KMS-11 (cell line): ENCODE results near the gene PLXND1.

Experiments
- H2AFZ ChIP-seq: fragments of 200-600 bp; sonication (generic); 2 replicates; pipeline ENCODE4 v1.6.1; 2016; ENCODE audit warnings: antibody characterized with exemption, mixed run types, low read depth
- H3K27ac ChIP-seq: fragments of 200-600 bp; sonication (generic); 2 replicates; pipeline ENCODE4 v1.6.1; 2016; ENCODE audit warnings: mild to moderate bottlenecking, mixed run types
- H3K27me3 ChIP-seq: fragments of 200-600 bp; sonication (generic); 2 replicates; pipeline ENCODE4 v1.6.1; 2017; ENCODE audit warnings: mild to moderate bottlenecking, low read depth, mixed run types, moderate library complexity; ENCODE audit not compliant: insufficient read depth
- H3K36me3 ChIP-seq: fragments of 200-600 bp; sonication (generic); 2 replicates; pipeline ENCODE4 v1.6.1; 2017; ENCODE audit warnings: mild to moderate bottlenecking, mixed run types; ENCODE audit not compliant: insufficient read depth
- H3K4me1 ChIP-seq: fragments of 200-600 bp; sonication (generic); 2 replicates; pipeline ENCODE4 v1.6.1; 2016; ENCODE audit warnings: mild to moderate bottlenecking, low read depth, mixed run types; ENCODE audit not compliant: poor library complexity, severe bottlenecking
- H3K4me2 ChIP-seq: fragments of 200-600 bp; sonication (generic); 2 replicates; pipeline ENCODE4 v1.7.0; 2016; ENCODE audit warnings: mild to moderate bottlenecking, mixed run types
- H3K4me3 ChIP-seq: fragments of 200-600 bp; sonication (generic); IDR thresholded peaks from 2 replicates; pipeline ENCODE4 v1.6.1; 2017; ENCODE audit warnings: low read depth, low read length, mixed read lengths; ENCODE audit not compliant: insufficient read depth
- H3K79me2 ChIP-seq: fragments of 200-600 bp; sonication (generic); 2 replicates; pipeline ENCODE4 v1.6.1; 2016; ENCODE audit warnings: low read depth, mixed run types; ENCODE audit not compliant: insufficient read depth
- H3K9ac ChIP-seq: fragments of 200-600 bp; sonication (generic); 2 replicates; pipeline ENCODE4 v1.6.1; 2016; ENCODE audit warnings: mild to moderate bottlenecking, mixed run types
- H4K20me1 ChIP-seq: fragments of 200-600 bp; sonication (generic); 2 replicates; pipeline ENCODE4 v1.6.1; 2016; ENCODE audit warnings: mild to moderate bottlenecking, mixed run types; ENCODE audit not compliant: insufficient read depth
- CTCF ChIP-seq: fragments of 200-600 bp; sonication (generic); conservative IDR thresholded peaks from 2 replicates; pipeline ENCODE4 v1.6.1; 2017; ENCODE audit warnings: low read depth, mild to moderate bottlenecking, antibody characterized with exemption, low read length, moderate library complexity, mixed read lengths

PLXND1 gene

GRCh38 chr3:129530821-129531220 is 75.7 kb downstream of the PLXND1 start:
- H3K79me2 ChIP-seq = no peaks in the 10 kb centered on the region
- no peaks in the 10 kb centered on the region for H3K36me3 ChIP-seq
- no peak overlapping the region for H2AFZ ChIP-seq
- H3K27me3 ChIP-seq = no peaks in the 10 kb centered on the region
- no peaks in the 10 kb centered on the region for H4K20me1 ChIP-seq
- no peaks in the 10 kb centered on the region for H3K4me1 ChIP-seq
- H3K9ac ChIP-seq = no peak overlapping the region
- H3K4me3 ChIP-seq = no peak overlapping the region
- no peak for TF ChIP-seq CTCF
- no peak overlapping the region for H3K4me2 ChIP-seq
- H3K27ac ChIP-seq = no peak overlapping the region

GRCh38 chr3:129530251-129530791 is 76.2 kb downstream of the PLXND1 start:
- H3K36me3 ChIP-seq = no peaks in the 10 kb centered on the region
- H4K20me1 ChIP-seq = no peaks in the 10 kb centered on the region
- no peak overlapping the region for H3K4me3 ChIP-seq
- no peak overlapping the region for H3K4me2 ChIP-seq
- H3K9ac ChIP-seq = no peak overlapping the region
- no peak overlapping the region for H3K27ac ChIP-seq
- H3K79me2 ChIP-seq = no peaks in the 10 kb centered on the region
- no peak overlapping the region for H2AFZ ChIP-seq
- H3K4me1 ChIP-seq = no peaks in the 10 kb centered on the region
- no peak for TF ChIP-seq CTCF
- H3K27me3 ChIP-seq = no peaks in the 10 kb centered on the region

GRCh38 chr3:129529436-129530210 is 76.9 kb downstream of the PLXND1 start:
- no peak overlapping the region for H3K27ac ChIP-seq
- no peaks in the 10 kb centered on the region for H3K27me3 ChIP-seq
- H2AFZ ChIP-seq = no peak overlapping the region
- H3K4me3 ChIP-seq = no peak overlapping the region
- no peak overlapping the region for H3K4me2 ChIP-seq
- no peaks in the 10 kb centered on the region for H3K4me1 ChIP-seq
- H3K36me3 ChIP-seq = no peaks in the 10 kb centered on the region
- H3K79me2 ChIP-seq = no peaks in the 10 kb centered on the region
- no peak for TF ChIP-seq CTCF
- H4K20me1 ChIP-seq = no peaks in the 10 kb centered on the region
- no peak overlapping the region for H3K9ac ChIP-seq

- Histone ChIP-seq H3K4me3 (no peak within 1 kb of the TSS), H3K4me2 (no peak within 1 kb of the TSS), H3K27me3 (no peaks in the 10 kb centered on the region), H3K27ac (no peak within 1 kb of the TSS), H2AFZ (no peak within 1 kb of the TSS), H4K20me1 (no peaks in the 10 kb centered on the region), H3K4me1 (no peaks in the 10 kb centered on the region), H3K9ac (no peak within 1 kb of the TSS), H3K79me2 (no peaks in the 10 kb centered on the region), H3K36me3 (no peaks in the 10 kb centered on the region)
- TF ChIP-seq CTCF = no peak
Measured at GRCh38 chr3:129528589-129529100, 77.8 kb downstream of the PLXND1 start, which contains the start of gene RHO. RHO (plus strand) TSS chr3:129528639; CDS start chr3:129528734, 95 bp downstream.
